COLO829 (cell line): Measurements from ENCODE around the gene MRFAP1.
A peak's percentile ranks its signal among the peaks of the same experiment; 100 is the strongest.

Experiments used
- DNase-seq: peaks from one replicate; pipeline ENCODE4 v3.0.0; 2012; ENCODE audit warnings: low spot score

MRFAP1 gene

DNA sequence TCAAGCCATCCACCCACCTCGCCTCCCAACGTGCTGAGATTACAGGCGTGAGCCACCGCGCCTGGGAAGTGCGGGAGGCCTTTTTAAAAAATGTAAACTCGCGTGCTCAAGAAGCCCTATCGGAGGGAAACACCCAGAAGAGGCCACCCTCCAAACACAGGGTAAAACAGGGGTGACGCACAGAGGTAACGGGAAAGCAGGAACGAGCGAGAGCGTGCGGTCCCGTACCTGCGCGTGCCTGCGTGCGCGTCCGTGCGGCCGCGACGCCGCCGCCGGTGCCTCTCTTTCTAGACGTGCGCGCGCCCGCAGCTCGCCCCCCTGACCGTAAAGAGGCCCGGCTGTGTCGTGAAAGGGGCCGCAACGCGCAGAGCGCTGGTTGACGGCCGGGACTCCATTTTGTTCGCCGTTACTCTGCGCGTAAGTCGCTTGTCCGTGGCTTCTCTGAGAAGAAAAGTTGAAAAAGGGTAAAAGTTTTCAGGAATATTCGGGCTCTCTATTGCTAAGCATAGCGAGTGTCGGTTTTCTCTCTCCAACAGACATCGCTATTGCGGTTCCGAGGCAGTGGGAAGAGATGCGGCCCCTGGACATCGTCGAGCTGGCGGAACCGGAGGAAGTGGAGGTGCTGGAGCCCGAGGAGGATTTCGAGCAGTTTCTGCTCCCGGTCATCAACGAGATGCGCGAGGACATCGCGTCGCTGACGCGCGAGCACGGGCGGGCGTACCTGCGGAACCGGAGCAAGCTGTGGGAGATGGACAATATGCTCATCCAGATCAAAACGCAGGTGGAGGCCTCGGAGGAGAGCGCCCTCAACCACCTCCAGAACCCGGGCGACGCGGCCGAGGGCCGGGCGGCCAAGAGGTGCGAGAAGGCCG is at the start of gene MRFAP1:
Gene MRFAP1 (plus strand): TSS at position 394 of the 872 bp plus-strand sequence. CDS start 178 bp downstream, at position 572.
- DNase-seq, result peak; percentile 84

DNA sequence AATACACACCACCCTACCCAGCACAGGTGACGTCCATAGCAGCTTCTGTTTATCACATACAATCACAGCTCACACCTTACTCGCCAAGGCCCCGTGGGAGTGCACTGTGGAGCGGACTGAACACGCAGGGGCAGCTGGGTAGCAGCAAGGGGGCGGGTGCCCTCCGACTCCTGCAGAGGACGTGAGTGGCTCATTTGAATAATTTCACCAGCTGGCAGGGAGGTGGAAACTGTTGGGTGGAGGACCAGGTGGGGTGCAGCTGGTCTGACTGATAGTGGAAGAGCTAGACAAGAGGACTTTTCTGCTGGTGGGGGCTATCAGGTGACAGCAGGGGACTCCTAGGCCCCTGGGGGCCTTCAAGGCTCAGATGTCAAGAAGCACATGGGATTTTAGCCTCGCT is 49.2 kb upstream of the MRFAP1 start:
- no peak for DNase-seq

DNA sequence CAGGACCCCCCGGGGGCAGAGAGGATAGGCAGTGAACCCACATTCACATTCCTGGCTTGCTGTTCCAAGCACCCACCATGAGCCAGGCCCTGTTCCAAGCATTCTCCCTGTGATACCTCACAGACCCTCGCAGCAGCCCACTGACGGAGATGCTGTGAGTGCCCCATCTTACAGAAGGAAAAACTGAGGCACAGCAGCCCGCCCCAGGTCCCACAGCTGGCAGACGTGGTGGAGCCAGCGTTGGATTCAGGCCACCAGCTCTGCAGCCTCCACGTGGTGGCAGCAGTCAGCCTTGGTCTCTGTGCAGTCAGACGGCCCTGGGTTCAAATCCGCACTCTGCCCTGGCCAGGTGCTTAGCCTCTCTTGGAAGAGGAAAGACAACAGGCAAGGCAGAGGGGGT is 48.7 kb upstream of the MRFAP1 start:
- no peak for DNase-seq

DNA sequence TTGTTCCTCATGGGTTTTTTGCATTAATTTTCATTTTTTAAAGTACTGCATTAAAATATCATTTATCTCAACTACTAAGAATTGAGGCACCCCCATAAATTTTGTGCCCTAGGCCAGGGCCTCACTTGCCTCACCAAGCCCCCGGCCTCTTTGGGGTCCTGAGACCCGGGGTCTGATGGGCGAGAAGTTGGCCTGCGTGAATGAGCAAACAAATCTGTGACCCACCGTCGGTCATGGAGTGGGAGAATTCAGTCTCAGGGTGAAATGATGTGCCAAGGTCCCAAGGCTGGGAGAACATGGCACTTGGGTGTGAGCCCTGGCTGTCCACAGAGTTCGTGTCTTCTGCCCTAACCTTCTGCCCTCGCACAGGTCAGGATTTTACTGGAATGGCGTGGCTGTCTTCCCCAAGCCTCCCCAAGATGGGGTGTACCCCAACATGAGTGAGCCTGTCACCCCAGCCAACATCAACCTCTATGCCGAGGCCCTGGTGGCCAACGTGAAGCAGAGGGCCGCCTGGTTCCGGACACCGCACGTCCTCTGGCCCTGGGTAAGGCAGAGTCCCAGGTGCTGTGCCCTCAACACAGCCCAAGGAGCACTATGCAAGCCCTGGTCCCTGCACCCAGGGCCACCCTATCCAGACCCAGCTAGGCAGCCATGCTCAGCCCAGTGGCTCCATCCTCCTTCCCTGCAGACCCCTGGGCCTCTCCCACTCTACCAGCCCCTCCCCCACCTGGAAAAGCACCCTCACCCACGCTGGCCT is 47.5 kb upstream of the MRFAP1 start:
- DNase-seq, result no peak

DNA sequence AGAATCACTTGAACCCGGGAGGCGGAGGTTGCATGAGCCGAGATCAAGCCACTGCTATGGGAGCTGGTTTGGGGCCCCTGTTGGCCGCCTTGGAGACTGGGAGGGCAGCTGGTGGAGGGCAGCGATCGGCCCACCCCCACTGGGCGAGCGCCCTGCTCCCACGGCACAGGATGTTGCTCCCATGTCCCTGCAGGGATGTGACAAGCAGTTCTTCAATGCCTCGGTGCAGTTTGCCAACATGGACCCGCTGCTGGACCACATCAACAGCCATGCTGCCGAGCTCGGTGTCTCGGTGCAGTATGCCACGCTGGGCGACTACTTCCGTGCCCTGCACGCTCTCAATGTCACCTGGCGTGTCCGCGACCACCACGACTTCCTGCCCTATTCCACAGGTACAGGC is 46.1 kb upstream of the MRFAP1 start:
- DNase-seq, result no peak

DNA sequence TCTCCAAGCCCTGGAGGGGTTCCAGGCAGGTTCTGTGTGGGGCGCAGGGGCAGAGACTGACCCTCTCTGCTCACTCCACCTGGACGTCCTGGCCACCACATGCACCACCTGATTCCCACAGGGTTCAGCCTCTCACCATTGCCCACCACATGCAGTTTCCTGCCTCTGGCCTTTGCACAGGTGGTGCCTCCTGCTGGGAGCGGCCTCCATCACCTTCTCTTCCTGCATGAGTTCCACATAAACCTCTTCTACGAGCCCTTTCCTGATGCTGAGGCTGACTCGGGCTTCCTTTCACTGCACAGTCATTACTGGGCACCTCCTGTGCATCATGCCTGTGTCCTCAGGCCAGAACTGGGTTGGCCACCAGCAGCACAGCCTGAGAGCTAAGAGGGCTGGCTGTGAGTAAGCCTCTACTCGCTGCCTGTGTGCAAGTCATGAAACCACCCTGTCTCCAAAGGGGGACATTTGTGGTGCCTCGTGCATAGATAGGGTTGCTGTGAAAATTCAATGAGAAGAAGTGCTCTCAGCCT is 45.6 kb upstream of the MRFAP1 start:
- DNase-seq, result no peak

DNA sequence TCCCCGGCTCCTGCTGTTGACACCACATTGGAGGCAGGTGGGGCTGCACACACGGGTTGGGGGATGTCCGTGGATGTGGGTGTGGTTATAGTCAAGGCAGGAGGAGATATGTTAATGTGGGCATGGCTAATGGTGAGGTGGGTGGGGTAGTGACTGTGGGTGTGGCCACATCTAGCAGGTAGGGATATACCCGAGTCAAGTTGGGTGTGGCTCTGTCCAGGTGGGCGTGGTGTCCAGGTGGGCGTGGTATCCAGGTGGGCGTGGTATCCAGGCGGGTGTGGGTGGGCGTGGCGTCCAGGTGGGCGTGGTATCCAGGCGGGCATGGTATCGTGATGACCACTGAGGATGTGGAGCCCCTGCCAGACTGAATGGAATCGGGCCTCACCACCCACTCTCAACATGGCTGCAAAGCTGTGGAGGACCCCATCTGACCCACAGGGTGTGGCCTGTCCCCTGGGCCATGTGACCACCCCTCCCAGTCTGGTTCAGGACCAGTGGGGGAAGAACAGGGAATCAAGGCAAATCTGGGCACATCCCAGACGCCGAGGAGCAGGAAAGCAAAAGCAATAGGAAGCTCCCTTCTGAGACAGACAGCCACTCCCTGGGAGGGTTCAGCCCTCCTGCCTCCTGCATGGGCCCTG is 44.5 kb upstream of the MRFAP1 start:
- DNase-seq, result peak; percentile 12

DNA sequence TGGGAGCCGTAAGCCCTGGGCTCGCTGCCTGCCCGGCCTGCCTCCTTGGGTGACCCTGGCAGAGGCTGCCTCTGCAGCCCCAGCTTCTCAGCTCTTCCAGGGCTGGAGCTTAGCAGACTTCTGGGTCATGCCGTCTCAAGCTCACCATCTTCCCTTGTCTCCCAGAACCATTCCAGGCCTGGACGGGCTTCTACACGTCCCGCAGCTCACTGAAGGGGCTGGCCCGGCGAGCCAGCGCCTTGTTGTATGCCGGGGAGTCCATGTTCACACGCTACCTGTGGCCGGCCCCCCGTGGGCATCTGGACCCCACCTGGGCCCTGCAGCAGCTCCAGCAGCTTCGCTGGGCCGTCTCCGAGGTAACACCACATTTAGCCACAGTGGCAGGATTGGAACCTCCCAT is 43.5 kb upstream of the MRFAP1 start:
- DNase-seq, result no peak

DNA sequence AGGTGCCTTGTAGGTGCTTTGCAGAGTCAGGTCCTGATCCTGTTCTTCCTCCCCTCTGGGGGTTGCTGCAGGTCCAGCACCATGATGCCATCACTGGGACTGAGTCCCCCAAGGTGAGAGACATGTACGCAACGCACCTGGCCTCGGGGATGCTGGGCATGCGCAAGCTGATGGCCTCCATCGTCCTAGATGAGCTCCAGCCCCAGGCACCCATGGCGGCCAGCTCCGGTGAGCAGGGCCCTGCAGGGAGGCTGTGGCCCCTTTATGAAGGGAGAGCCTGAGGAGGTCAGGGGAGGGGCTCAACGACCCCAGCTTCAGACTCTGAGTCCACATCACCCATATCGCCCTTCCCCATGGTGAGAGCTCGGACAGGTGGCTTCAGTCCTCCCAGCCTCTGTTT is 42.4 kb upstream of the MRFAP1 start:
- DNase-seq, result no peak

DNA sequence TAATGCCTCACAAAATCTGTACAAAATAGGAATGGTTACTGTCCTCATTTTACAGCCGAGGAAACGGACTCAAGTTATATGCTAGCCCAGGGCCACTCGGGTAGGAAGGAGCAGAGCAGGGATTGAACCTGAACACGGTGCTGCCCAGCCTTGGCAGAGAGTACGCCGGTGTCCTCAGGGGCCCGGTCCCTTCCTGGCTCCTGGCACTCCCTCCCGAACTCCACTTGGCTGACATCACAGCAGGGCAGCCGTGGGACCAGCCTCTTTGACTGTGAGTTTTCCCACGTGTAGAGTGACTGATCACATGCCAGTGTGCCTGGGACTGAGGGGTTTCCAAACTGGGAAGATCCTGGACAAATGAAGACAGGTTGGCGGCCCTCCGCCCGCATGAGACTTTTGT is 41.8 kb upstream of the MRFAP1 start:
- DNase-seq, result no peak

DNA sequence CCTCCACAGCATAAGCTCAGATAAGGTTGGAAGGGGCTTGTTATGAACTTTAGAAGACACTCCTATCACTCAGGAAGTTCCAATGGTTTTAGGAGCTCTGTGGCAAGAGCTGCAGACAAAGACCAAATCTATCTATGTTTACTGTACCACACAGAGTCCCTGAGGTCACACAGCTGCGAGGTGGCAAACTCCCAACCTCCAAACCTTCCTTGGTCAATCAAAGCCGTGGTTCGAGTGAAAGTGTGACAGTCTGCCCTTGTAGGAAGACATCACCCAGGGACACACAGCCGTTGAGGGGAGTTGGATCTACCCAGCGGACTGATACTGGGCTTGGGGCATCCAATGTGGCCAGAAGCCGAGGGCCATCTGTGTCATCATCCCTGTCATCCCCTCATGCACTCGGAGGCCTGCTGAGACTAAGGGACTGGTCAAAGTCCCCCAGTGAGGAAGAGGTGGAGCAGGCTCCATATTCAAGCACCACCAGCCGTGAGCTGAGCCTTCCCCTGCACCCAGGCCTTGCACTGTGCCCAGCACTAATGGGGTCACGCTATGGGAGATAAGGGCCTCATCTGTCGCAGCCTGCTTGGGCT is 38.7 kb upstream of the MRFAP1 start:
- DNase-seq, result no peak

DNA sequence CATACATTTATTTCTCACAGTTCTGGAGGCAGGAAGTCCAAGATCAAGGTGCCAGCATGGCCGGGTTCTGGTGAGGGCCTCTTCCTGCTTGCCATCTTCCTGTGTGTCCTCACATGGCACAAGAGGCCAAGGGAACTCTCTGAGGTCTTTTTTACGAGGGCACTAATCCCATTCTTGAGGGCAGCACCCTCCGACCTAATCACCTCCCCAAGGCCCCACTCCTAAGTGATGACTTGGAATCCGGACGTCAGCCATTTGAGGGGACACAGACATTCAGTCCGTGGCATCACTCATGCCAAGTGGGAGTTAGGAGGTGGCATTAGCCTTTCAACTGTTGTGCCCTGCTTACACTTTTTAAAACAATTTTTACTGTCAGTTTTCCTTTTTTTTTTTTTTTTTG is 38.2 kb upstream of the MRFAP1 start:
- DNase-seq, result no peak

DNA sequence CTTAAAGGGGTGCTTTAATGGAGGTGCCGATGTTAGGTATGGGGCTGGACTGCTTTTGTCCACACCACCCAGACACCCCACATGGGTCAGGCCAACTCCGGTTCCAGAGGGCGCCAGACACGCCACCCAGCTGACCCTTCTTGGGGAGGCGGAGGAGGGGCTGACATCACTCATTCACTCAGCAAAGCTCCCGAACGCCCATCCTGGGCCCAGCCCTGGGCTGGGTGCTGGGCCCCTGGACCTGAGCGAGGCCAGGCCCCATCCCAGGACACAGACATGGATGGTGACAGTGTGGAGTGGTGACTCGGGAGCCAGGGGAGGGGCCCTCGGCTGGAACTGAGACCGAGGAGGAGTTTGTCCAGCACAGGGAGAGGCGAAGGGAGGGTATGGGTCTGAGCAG is 37.4 kb upstream of the MRFAP1 start:
- no peak for DNase-seq

DNA sequence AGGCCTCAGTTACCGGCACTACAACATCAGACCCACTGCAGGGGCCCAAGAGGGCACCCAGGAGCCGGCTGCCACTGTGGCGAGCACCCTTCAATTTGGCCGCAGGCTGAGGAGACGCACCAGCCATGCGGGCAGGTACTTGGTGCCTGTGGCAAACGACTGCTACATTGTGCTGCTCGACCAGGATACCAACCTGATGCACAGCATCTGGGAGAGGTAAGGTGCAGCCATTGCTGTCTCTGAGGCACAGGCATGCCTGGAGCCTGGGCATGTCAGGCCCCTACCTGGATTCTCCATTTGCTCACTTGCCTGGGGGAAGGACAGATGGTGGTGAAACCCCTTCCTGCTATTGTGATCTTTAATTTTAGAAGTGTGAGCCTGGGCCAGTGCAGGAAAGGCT is 35.4 kb upstream of the MRFAP1 start:
- DNase-seq, result no peak

DNA sequence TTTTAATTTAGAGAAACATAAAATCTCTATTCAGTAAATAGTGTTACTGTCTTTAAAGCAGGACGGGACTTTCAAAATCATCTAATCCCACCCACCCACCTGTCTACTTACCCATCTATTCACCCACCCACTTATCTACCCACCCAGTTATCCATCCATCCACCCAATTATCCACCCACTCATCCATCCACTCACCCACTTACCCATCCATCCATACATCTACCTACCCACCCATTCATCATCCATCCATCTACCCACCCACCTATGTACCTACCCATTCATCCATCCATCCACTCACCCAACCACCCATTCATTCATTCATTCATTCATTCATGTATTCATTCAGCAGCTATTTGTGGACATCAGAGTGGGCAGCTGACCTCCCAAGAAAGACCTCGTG is 34.9 kb upstream of the MRFAP1 start:
- DNase-seq, result no peak

DNA sequence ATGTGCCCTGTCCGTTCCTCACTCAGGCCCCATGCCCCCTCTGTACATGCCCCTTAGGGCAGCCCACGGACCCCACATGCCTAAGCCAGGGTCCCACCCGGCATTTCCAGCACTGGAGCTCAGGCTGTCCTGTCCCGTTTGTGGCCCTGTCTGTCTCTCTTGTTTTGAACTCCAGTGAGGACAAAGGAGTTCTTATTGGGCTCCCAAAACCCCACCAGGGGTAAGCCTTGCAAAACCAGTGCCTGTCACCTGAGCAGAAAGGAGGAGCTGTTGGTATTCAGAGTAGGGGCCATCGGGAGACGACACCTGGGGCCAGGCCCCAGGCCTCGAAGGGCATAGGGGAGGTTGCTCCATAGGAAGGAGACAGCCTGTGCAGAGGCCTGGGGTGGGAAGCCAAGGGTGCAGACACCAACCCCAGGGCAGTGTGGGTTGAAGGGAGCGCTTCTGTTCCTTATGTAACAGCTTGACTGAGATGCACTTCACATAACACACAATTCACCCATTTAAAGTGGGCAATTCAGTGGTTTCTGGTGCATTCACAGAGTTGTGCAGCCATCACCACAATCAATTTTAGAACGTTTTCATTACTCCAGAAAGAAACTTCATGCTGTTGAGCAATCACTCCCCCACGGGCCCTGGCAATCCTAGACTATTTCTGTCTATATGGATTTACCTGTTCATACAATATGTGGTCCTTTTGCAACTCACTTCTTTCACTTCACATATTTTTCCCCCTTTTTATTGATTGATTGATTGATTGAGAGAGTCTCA is 33.8 kb upstream of the MRFAP1 start:
- DNase-seq, result no peak

DNA sequence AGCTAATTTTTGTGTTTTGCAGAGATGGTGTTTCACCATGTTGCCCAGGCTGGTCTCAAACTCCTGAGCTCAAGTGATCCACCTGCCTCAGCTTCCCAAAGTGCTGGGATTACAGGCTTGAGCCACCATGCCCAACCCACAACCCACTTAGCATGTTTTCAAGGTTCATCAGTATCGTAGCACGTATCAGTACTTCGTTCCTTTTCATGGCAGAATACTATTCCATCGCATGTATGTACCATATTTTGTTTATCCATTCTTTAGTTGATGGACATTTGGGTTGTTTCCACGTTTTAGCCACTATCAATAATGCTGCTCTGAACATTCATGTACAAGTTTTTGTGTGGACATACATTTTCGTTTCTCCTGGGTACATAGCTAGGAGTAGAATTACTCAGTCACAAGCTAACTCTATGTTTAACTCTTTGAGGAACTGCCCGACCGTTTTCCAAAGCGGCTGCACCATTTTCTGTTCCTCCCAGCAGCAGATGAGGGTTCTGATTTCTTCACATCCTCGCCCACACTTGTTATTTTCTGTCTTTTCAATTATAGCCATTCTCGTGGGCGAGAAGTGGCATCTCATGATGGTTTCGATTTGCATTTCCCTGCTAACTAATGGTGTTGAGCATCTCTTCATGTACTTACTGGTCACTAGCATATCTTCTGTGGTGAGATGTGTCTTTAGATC is 33.0 kb upstream of the MRFAP1 start:
- DNase-seq, result no peak

DNA sequence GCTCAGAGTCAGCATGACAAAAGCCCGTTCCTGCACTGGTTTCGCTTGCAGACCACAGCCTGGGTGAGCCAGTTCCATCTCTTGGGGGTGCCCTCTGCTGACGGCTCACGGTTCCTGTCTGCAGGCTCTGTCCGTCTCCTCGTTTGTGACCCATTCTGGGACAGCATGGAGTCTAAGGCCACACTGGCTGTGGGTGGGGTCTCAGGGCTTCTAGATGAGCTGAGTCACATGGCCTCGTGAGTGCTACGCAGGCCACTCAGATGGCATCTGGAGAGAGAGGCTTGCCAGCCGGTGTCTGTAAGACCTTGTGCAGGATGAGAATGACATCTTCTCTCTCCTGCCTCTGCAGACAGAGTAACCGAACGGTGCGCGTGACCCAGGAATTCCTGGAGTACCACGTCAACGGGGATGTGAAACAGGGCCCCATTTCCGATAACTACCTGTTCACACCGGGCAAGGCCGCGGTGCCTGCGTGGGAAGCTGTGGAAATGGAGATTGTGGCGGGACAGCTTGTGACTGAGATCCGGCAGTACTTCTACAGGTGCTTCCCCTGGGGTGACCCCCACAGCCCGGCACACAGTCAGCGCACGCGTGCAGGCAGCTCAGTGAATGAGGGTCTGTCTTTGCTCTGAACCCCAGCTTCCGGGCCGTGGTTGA is 31.6 kb upstream of the MRFAP1 start:
- no peak for DNase-seq

DNA sequence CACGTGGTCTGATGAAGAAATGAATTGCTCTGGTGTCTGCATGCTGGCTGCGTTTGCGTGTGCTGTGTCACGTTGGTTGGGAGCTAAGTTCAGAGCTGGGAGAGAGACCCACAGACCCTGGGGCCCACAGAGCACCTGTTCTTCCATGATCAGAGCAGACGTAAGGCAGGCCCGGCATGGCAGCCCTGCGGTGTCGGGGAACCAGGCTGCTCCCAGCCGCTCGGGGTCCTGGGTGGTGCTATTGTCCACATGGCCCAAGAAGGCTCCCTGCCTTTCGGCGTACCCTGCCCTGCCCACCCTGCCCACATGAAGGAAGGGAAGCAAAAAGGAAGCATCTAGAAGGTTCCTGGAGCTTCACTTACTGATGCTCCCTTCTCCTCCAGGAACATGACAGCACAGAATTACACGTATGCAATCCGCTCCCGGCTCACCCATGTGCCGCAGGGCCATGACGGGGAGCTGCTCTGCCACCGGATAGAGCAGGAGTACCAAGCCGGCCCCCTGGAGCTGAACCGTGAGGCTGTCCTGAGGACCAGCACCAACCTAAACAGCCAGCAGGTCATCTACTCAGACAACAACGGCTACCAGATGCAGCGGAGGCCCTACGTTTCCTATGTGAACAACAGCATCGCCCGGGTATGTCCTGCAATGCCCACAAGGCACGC is 30.9 kb upstream of the MRFAP1 start:
- DNase-seq, result no peak
